GM21360 (cell line): Measurements from ENCODE around the gene FAM72A.
"Not testable (repeated sequence)": the region's sequence is repeated elsewhere in the genome, so short reads cannot be mapped to it uniquely, and the experiment has no call there.

Source experiments
- ATAC-seq: cut with Tn5 transposase; IDR thresholded peaks from one replicate; pipeline ENCODE4 v1.9.1; 2021; ENCODE audit warnings: mild to moderate bottlenecking, moderate library complexity; ENCODE audit not compliant: unreplicated experiment

FAM72A gene

GRCh38 chr1:206202789-206203363, at the start of gene FAM72A:
Gene FAM72A (minus strand): TSS chr1:206202839. CDS start chr1:206202025, 814 bp downstream.
- ATAC-seq: peak; percentile 81

GRCh38 chr1:206250953-206251681, 48.5 kb upstream of the FAM72A start:
- not testable (repeated sequence) for ATAC-seq

GRCh38 chr1:206246129-206246886, 43.7 kb upstream of the FAM72A start:
- ATAC-seq: not testable (repeated sequence)

GRCh38 chr1:206245479-206245878, 42.8 kb upstream of the FAM72A start:
- not testable (repeated sequence) for ATAC-seq

- peak; percentile 97 for ATAC-seq
These were observed 40.7 kb upstream of the FAM72A start for GRCh38 chr1:206243335-206243734.

DNA sequence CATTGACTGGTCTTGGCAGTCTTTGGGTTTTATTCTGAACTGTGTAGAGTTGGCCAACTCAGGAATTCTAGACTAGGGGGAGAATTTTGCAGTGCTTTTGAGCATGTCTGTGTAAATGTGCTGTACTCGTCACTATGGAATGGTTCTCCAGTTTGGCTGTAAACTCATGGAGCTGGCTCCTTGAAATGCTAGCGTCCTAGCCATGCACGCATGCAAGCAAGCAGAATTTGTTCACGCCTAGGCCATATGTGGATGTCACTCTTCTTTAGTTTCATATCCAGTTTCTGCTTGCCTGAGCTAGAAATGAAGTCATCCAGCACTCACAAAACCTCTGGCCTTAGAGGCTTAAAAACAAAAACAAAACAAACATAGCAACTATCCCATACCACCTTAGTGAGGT, 37.6 kb upstream of the FAM72A start:
- not testable (repeated sequence) for ATAC-seq

DNA sequence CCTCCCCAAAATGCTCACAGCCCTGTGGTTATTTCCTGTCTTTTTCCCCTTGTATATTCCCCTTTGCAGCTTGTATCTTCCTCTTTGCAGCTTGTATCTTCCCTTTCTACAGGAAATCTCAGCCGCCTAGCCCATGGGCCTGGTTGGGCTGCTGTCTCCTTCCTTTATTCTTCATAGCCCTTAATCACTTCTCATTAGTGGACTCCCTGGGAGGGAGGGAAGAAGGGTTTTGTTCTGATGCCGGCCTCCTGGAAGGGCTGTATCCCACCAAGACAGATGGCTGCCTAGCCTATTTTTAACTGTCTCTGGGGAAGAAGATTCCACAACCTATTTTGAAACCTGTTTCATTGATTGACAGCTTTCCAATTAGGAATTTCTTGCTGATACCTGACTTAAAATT, 32.6 kb upstream of the FAM72A start:
- not testable (repeated sequence) for ATAC-seq

DNA sequence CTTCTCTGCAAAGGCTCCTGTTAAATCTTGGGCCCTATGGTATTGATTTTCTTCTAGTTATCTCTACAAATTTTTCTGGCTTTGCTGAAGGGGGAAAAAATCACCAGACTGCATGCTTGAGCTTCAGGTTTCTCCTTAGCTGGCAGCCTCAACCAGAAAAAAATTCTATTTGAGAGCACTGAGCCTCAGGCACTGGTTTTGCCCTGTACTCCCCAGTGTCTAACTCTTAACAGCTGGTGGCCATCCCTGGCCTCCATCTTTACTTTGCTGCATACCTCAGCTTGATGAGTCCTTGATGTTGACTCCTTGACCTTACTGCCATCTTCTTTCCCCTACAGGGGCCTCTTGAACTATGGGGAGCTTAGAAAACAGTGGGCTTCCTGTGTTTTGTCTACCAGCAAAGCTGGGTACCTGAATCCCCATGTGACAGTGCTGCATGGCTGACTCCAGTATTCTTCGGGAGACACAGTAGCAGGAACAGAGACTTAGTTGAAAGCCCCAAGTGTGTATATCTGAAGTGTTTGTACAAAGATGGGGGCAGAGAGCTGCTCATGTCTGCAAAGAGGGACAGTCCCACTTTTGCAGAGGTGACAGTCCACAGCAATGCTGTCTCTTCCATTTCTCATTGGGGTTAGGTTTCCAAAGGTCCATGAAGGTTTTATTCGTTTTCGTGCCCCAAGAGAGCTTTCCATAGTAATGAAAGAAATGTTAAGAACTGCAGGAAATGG, 31.7 kb upstream of the FAM72A start:
- not testable (repeated sequence) for ATAC-seq

DNA sequence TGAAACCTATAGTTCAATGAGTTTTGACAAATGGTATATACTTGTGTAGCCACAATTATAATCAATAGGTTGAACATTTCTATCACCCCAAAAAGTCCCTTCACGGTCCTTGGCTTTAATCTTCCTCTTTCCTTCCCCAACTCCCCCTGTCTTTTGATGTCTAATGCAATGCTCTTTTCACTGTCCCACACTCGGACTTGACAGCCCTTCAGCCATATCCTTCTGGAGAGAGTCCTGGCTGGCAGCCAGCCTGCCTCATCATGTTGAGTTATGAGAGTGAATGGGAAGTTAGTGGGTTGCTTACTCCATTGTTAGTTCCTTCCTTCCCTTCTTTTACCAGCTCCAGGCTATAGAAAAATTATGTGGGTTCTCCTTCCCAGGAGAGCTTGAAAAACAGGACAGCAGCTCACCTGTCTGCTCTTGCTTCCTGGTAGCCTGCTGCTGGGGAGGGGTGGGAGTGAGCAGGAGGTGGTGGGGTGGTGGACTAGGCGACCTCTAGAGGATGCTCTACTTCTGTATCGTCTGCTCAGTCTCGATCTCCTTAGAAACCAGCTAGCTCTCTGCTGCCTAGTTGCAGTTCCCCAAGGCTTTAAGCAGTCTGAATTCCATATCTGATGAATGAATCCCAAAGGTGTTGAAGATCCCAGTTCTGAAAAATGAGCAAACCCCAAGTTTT, 30.5 kb upstream of the FAM72A start:
- ATAC-seq: not testable (repeated sequence)

DNA sequence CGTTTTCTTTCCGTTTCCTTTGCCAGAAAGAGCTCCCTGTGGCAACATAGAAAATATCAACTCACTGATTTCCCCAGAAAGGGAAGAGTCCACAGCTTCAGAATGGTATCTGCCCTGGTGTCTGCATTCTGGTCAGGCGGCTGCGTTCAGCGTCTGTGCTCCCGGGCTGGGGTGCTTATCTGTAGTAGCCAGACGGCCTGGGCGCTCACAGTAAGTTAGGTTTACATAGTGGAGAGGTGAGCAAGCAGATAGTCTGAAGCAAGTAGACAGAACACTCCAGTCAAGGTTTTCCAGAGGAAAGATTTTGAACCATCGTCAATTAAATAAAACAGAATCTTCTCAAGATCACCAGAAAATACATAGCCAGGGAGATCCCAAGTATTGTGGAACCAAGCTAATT, 29.4 kb upstream of the FAM72A start:
- not testable (repeated sequence) for ATAC-seq

DNA sequence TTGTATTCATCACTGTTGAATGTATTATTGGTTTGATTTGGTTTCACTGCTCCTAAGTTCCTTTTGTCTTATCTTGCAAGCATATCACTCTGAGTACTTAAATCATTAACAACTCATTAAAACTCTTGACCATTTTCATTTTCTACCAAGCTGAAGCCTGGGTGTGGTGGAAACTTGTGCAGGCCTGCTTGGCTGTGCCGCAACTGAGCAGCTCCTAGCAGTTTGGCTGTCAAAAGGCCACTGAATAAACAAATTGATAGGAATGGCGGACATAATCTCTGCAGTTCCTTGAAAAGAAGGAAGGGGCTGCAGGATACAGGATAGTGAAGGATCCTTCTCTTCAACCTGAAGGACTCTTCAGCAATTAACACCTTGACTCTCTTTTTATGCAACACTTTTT, 26.6 kb upstream of the FAM72A start:
- ATAC-seq: not testable (repeated sequence)

DNA sequence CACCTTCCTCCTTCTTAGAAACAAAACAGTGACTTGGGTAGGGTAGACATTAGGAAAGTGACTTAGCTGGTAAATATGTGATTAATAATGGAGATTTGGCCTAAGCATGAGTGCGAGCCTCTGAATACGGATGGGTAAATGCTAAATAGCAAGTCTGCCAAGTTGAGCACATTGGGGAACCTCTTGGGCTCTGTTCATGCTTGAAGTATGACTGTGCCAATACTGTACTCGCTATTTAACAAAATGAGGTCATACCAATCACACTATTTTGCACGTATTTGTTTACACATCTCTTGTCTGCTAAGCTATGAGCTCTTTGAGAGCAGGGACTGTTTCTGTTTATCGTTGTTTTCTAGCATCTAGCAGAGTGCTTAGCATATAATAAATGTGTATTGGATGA, 24.2 kb upstream of the FAM72A start:
- not testable (repeated sequence) for ATAC-seq

GRCh38 chr1:206225386-206225785, 22.7 kb upstream of the FAM72A start:
- ATAC-seq: not testable (repeated sequence)

- ATAC-seq: not testable (repeated sequence)
These were observed 21.6 kb upstream of the FAM72A start for GRCh38 chr1:206224190-206224776.

- not testable (repeated sequence) for ATAC-seq
These were observed 18.9 kb upstream of the FAM72A start for GRCh38 chr1:206221585-206221984.

DNA sequence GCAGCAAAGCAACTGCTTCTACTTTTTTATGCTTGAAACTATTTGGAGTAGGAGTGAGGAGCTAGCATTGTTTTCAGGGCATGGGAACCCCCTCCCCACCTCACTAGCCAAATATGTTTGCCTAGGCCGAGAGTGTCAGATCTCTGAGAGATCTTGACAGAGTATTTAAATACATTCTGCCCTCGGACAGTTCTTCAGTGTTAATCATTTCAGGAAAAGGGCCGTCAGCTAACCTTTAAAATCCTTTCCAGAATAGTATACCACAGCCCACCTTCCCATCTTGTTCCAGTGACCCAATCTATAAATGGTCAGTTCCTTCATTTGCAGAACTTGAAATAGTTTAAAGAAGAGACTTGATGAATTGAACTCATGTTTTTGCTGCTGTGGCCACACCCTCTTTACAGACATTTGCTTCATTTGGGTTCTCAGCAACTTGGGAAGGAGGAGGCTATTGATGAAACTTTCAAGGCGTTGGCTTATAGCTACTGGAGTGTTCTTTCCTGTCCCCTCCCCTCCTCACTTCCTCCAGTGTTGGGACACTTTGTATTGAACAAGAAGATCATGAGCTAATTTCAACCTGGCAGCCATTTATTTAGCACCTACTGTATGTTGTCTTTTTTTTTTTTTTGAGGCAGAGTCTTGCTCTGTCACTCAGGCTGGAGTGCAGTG, 17.8 kb upstream of the FAM72A start:
- not testable (repeated sequence) for ATAC-seq

DNA sequence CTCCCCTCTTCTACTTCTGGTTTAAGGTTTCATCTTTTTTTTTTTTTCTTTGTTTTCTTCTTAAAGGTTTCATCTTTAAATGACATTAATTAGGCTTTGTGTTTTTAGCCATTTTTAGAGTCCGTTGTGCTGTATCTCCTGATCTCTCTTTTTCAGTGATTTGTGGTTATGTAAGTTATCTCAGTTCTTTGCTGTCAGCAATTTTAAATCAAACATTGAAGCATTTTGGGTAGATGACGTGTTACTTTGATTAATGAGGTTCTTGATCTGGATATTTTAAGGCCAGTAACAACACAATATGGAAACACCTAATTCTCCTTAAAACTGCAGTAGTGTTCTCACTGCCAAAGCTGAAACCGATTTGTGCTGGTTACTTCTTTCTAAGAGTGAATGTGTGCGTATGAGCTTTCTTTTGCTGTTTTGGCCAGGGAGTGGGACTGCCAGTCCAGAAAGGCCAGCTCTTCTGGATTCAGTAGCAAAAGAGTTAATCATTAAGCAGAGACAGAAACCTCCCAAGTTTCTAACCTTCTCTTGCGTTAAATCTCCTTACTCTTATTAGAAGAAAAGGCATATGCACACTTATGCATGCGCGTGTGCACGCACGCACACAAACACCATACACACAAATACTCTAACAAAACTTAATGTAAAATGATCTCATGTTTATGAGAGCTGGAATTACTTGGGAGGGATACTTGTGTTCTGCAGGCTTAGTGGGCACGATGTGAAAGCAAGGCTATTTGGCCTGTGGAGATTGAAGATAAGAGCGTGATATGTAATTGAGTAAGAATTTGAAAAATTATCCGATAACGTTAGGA, 17.1 kb upstream of the FAM72A start:
- ATAC-seq: not testable (repeated sequence)

DNA sequence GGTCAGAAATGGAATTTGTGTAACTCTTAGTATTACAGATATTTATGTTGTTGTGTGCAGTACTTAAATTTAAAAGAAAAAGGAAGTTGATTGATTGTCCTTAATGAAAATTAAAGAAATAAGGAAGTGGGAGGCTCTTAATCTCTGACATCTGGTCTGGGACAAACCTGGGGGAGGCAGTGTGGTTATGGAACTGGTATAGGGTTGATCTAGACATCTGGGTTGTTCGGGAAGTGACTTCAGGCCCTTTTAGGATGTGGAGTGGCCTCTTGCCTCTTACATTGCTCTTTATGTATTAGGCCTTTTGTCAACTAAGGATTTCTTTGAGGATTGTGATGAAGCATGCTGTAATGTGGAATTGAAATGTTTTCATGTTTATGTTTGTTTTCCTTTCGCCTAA, 16.1 kb upstream of the FAM72A start:
- not testable (repeated sequence) for ATAC-seq

DNA sequence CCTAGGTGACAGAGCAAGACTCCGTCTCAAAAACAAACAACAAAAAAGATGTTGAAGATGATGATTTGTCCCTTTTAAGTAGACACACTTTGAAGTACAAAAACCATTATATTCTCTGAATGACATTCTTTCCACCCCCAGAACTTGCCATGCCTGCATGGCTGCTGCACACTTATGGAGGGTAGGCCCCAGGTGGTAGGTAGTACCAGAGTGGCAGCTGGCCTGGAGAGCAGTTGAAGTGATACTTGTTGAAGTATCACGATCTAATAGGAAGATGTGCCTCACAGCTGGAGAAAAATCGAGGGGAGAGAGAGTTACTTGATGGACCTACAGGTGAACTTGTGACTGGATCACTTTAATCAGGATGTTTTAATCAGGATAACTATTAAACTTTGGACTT, 15.6 kb upstream of the FAM72A start:
- ATAC-seq: not testable (repeated sequence)
